K562 (cell line): ENCODE measurements around the gene TRAPPC12. TPM values are rescaled to one million over a fixed set of nuclear protein-coding genes. Genes with fewer than 3 reads are reported as not detected.

Experiments used
- ASH1L ChIP-seq: fragments of 450-650 bp; IDR thresholded peaks from 2 replicates; pipeline ENCODE4 v1.6.1; 2018; ENCODE audit warnings: borderline replicate concordance, mild to moderate bottlenecking, low read depth; ENCODE audit not compliant: partially characterized antibody
- CBX3 ChIP-seq, 2 experiments: IDR thresholded peaks; 1 replicate in 1 of 2; 2 replicates in 1 of 2; pipeline ENCODE4 v1.6.1; 2012; ENCODE audit warnings: inconsistent platforms in 2 of 2, low read length in 2 of 2, borderline replicate concordance in 1 of 2, control low read depth in 1 of 2
- CXXC5 ChIP-seq: fragments of 250-450 bp; sonication (Bioruptor Pico); IDR thresholded peaks from 2 replicates; pipeline ENCODE4 v1.8.0; 2022; ENCODE audit warnings: inconsistent platforms, mild to moderate bottlenecking, moderate library complexity
- E2F4 ChIP-seq: sonication (generic); formaldehyde crosslinking; IDR thresholded peaks from 2 replicates; pipeline ENCODE4 v1.8.0; 2022; ENCODE audit warnings: mild to moderate bottlenecking, low read depth, missing genetic modification reagents
- EP400 ChIP-seq: fragments of 450-650 bp; IDR thresholded peaks from 2 replicates; pipeline ENCODE4 v1.6.1; 2017; ENCODE audit warnings: antibody characterized with exemption, mild to moderate bottlenecking, moderate library complexity
- ETV1 ChIP-seq: fragments of 450-650 bp; conservative IDR thresholded peaks from 2 replicates; pipeline ENCODE4 v1.6.1; 2016; ENCODE audit warnings: missing genetic modification characterization, control low read depth, low read depth, missing compliant biosample characterization
- GABPA ChIP-seq: fragments of 200-800 bp; sonication (Bioruptor generic); conservative IDR thresholded peaks from 2 replicates; pipeline ENCODE4 v1.6.1; 2016; ENCODE audit warnings: low read depth, missing genetic modification characterization, missing compliant biosample characterization
- GATAD2A ChIP-seq: fragments of 450-650 bp; IDR thresholded peaks from 2 replicates; pipeline ENCODE4 v1.6.1; 2017
- HEY1 ChIP-seq: fragments of 250-450 bp; sonication (Bioruptor Pico); IDR thresholded peaks from 2 replicates; pipeline ENCODE4 v1.5.0; 2020; ENCODE audit warnings: mild to moderate bottlenecking, moderate library complexity, borderline replicate concordance
- MXI1 ChIP-seq: IDR thresholded peaks from 2 replicates; pipeline ENCODE4 v1.6.1; 2011; ENCODE audit warnings: low read depth, mild to moderate bottlenecking, improper control_type of control experiment, low read length
- PPARD ChIP-seq: fragments of 250-450 bp; sonication (Bioruptor Pico); IDR thresholded peaks from 2 replicates; pipeline ENCODE4 v1.8.0; 2022; ENCODE audit warnings: inconsistent platforms, mild to moderate bottlenecking, moderate library complexity
- RBM22 ChIP-seq: fragments of 200-400 bp; formaldehyde crosslinking; IDR thresholded peaks from 2 replicates; pipeline ENCODE4 v1.6.1; 2018; ENCODE audit warnings: low read length, low read depth; ENCODE audit not compliant: poor library complexity, severe bottlenecking
- ZBTB7A ChIP-seq: IDR thresholded peaks from 2 replicates; pipeline ENCODE4 v1.6.1; 2011; ENCODE audit warnings: low read depth, mild to moderate bottlenecking, low read length, moderate library complexity, borderline replicate concordance; ENCODE audit not compliant: control insufficient read depth
- ZNF121 ChIP-seq: sonication (generic); formaldehyde crosslinking; conservative IDR thresholded peaks from 2 replicates; pipeline ENCODE4 v1.8.0; 2022; ENCODE audit warnings: missing genetic modification reagents
- ZNF232 ChIP-seq: sonication (generic); formaldehyde crosslinking; IDR thresholded peaks from 2 replicates; pipeline ENCODE4 v1.8.0; 2022; ENCODE audit warnings: mild to moderate bottlenecking, missing genetic modification reagents
- ZNF354B ChIP-seq: fragments of 250-450 bp; sonication (Bioruptor Pico); IDR thresholded peaks from 2 replicates; pipeline ENCODE4 v1.4.0; 2020
- polyA plus RNA-seq, 8 experiments: library from polyadenylated mRNA; depleted of rRNA in 4 of 8; stranded (reverse) in 5 of 8; unstranded in 3 of 8; fragments of >200 nt; fragmentation: Nextera tagmentation in 2 of 8; fragmentation: Illumina TruSeq in 1 of 8; extraction: Ambion mirVana in 2 of 8; extraction: Trizol in 1 of 8; gene quantifications; 2 replicates each; pipeline versions ENCODE4 v1.2.1 to v1.2.3, GENCODE V29; 2011 to 2014; ENCODE audit warnings: inconsistent platforms in 1 of 8, missing spikeins in 1 of 8
- total RNA-seq, 7 experiments: library from RNA; depleted of rRNA in 6 of 7; stranded (reverse); fragments of >200 nt in 6 of 7; fragmentation: Illumina TruSeq in 2 of 7; extraction: Trizol in 2 of 7; gene quantifications; 2 replicates each; pipeline versions ENCODE4 v1.2.1 to v1.2.3, GENCODE V29; 2011 to 2021; ENCODE audit warnings: low replicate concordance in 1 of 7
- TF ChIP-seq, protein P1 (sequence below): fragments of 250-450 bp; sonication (Bioruptor Pico); IDR thresholded peaks from 2 replicates; pipeline ENCODE4 v1.5.0; 2020; ENCODE audit warnings: mild to moderate bottlenecking
- TF ChIP-seq, protein P2 (sequence below): fragments of 450-650 bp; IDR thresholded peaks from 2 replicates; pipeline ENCODE4 v1.6.1; 2016; ENCODE audit warnings: low read depth, mild to moderate bottlenecking, moderate library complexity
- TF ChIP-seq, protein P3 (sequence below), 2 experiments: fragments of 450-650 bp in 1 of 2; sonication (generic) in 1 of 2; formaldehyde crosslinking in 1 of 2; IDR thresholded peaks in 1 of 2; conservative IDR thresholded peaks in 1 of 2; 2 replicates each; pipeline versions ENCODE4 v1.6.1 to v1.8.1; 2016 to 2023; ENCODE audit warnings: mild to moderate bottlenecking in 2 of 2, moderate library complexity in 2 of 2, inconsistent platforms in 1 of 2, missing genetic modification reagents in 1 of 2
- TF ChIP-seq, protein P4 (sequence below): sonication (generic); formaldehyde crosslinking; IDR thresholded peaks from 2 replicates; pipeline ENCODE4 v1.8.1; 2023; ENCODE audit warnings: mild to moderate bottlenecking, missing genetic modification reagents, moderate library complexity

TRAPPC12 gene
- total and polyA plus RNA-seq, 9 of the 15 experiments (the other 6 are each of a cell fraction or from before 2014, with no cell fraction given): 8.0 to 75.2 (median 39.1) TPM

DNA sequence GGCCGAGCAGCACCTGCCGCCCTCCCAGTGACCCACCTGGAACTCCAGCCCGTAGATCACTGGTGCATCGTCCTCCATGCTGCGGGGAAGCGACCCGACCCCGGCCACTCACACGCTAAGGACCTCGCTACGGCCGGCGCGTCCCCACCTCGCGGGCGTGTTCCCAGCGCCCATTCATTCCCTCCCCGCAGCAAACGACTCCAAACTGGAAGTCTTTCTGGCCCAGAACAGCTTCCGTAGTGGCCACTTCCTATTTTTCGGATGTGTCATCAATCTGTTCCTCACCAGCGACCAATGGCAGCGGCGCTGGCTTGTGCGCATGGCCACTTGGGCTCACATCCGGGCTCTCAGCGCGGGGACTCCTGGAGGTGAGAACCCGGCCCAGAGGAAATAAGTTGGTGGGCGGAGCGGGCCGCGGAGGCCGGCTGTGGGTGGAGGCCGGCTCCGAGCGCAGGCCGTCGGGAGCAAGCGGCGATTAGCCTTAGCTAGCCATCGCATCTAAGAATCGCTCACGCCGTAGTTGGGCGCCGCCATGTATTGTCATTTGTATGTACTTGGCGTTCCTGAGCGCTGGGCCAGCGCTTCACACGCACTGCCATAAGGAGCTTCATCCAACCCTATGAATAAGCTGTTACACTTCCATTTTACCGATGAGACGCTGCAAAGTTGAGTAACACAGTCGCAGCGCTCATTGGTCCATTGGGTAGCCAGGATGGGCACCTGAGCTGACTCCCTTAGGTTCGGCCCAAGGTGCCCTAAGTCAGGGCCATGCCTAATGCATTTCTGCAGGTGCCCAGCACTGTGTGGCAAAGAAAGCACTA is 1.7 kb upstream of the TRAPPC12 start, which contains the start of gene EIPR1 (continued):
- TF ChIP-seq CBX3 (IDR thresholded peaks at IDR 0.05; ENCODE audit: borderline replicate concordance in 1 of 2, low read length in 2 of 2): no peak
- TF ChIP-seq, protein P1, sequence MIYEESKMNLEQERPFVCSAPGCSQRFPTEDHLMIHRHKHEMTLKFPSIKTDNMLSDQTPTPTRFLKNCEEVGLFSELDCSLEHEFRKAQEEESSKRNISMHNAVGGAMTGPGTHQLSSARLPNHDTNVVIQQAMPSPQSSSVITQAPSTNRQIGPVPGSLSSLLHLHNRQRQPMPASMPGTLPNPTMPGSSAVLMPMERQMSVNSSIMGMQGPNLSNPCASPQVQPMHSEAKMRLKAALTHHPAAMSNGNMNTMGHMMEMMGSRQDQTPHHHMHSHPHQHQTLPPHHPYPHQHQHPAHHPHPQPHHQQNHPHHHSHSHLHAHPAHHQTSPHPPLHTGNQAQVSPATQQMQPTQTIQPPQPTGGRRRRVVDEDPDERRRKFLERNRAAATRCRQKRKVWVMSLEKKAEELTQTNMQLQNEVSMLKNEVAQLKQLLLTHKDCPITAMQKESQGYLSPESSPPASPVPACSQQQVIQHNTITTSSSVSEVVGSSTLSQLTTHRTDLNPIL (CRISPR knock-in tag): 0 out of 2 replicates have a peak, but pooled peaks have one; percentile 62
- peak; percentile 89 for TF ChIP-seq GABPA (tag)
- TF ChIP-seq, protein P2, sequence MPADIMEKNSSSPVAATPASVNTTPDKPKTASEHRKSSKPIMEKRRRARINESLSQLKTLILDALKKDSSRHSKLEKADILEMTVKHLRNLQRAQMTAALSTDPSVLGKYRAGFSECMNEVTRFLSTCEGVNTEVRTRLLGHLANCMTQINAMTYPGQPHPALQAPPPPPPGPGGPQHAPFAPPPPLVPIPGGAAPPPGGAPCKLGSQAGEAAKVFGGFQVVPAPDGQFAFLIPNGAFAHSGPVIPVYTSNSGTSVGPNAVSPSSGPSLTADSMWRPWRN: no peak
- no peak for TF ChIP-seq GATAD2A
- peak; percentile 34; the same call in 1 of the 2 replicates for TF ChIP-seq ZNF121 (CRISPR knock-in tag)
- TF ChIP-seq RBM22: peak; percentile 45
- TF ChIP-seq E2F4 (CRISPR knock-in tag): no peak
- TF ChIP-seq MXI1: peak; percentile 43; the same call in 1 of the 2 replicates
- TF ChIP-seq, protein P3, sequence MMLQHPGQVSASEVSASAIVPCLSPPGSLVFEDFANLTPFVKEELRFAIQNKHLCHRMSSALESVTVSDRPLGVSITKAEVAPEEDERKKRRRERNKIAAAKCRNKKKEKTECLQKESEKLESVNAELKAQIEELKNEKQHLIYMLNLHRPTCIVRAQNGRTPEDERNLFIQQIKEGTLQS (IDR thresholded peaks at IDR 0.05): peak; percentile 75
- TF ChIP-seq, protein P3 (CRISPR knock-in tag; conservative IDR thresholded peaks at IDR 0.05): peak; percentile 87; the same call in 1 of the 2 replicates
- no peak for TF ChIP-seq ZNF354B (CRISPR knock-in tag)
- TF ChIP-seq HEY1 (CRISPR knock-in tag): no peak
- TF ChIP-seq ASH1L: peak; percentile 20
- peak; percentile 89 for TF ChIP-seq CXXC5 (CRISPR knock-in tag)
- TF ChIP-seq, protein P4, sequence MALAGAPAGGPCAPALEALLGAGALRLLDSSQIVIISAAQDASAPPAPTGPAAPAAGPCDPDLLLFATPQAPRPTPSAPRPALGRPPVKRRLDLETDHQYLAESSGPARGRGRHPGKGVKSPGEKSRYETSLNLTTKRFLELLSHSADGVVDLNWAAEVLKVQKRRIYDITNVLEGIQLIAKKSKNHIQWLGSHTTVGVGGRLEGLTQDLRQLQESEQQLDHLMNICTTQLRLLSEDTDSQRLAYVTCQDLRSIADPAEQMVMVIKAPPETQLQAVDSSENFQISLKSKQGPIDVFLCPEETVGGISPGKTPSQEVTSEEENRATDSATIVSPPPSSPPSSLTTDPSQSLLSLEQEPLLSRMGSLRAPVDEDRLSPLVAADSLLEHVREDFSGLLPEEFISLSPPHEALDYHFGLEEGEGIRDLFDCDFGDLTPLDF (CRISPR knock-in tag): peak; percentile 71; the same call in 1 of the 2 replicates
- peak; percentile 82 for TF ChIP-seq EP400
- TF ChIP-seq ZNF232 (CRISPR knock-in tag): no peak
- peak; percentile 70 for TF ChIP-seq ETV1 (tag)
- no peak for TF ChIP-seq PPARD (CRISPR knock-in tag)
- peak; percentile 47; the same call in 1 of the 2 replicates for TF ChIP-seq ZBTB7A
